K562 (cell line): ENCODE measurements around the gene FOXN3. TPM values are rescaled to one million over a fixed set of nuclear protein-coding genes. Genes with fewer than 3 reads are reported as not detected.

Experiments
- ATAC-seq: fragments of 200-7000 bp; cut with Tn5 transposase; 3 replicates; pipeline ENCODE4 v1.9.1; 2020; ENCODE audit warnings: moderate library complexity
- BruUV-seq: library from RNA; stranded (reverse); fragments of 400-500 nt; replicated peaks from 2 replicates; lab custom pipeline; 2021; lab: Mats Ljungman, UMichigan
- CTCF ChIA-PET: fragments of 300-600 bp; formaldehyde crosslinking; extraction: SDS; loops from one replicate; lab custom pipeline; 2021; ENCODE audit warnings: low intra/inter-chr PET ratio; lab: Yijun Ruan, JAX
- POLR2A ChIA-PET: fragments of 300-600, 350-650 bp; sonication (Branson Sonifier 250); formaldehyde crosslinking; extraction: SDS; loops from one replicate; lab custom pipeline; 2021; ENCODE audit warnings: antibody characterized with exemption, inconsistent platforms; lab: Yijun Ruan, JAX
- DNase-seq, 4 experiments: peaks; one replicate each; pipeline versions ENCODE4 v3.0.0 to v3.0.0-alpha.2; 2011 to 2018; ENCODE audit warnings: low spot score in 3 of 4, mixed read lengths in 3 of 4; ENCODE audit errors: extremely low read depth in 1 of 4
- FAIRE-seq: peaks from 2 replicates; lab custom pipeline; 2011; peaks lifted over from hg19 to GRCh38; lab: Jason Lieb, UNC
- H2AFZ ChIP-seq: 2 replicates; pipeline ENCODE4 v1.6.0; 2011; ENCODE audit warnings: low read depth, low read length, control low read depth, inconsistent platforms
- H3K27ac ChIP-seq: fragments of 200-600 bp; 3 replicates; pipeline ENCODE4 v1.8.0; 2011; ENCODE audit warnings: low read depth, mild to moderate bottlenecking, control low read depth, inconsistent platforms, low read length, moderate library complexity, mixed read lengths; ENCODE audit errors: extremely low read depth
- H3K27me3 ChIP-seq, 2 experiments: fragments of 300-600 bp in 1 of 2; 2 replicates in 1 of 2; 3 replicates in 1 of 2; pipeline versions ENCODE4 v1.6.0 to v1.8.0; 2011; ENCODE audit warnings: inconsistent platforms in 2 of 2, low read length in 2 of 2, mild to moderate bottlenecking in 1 of 2, mixed read lengths in 1 of 2, moderate library complexity in 1 of 2; ENCODE audit not compliant: control insufficient read depth in 2 of 2, insufficient read depth in 2 of 2
- H3K36me3 ChIP-seq: fragments of 300-600 bp; 3 replicates; pipeline ENCODE4 v1.8.0; 2011; ENCODE audit warnings: mild to moderate bottlenecking, low read length, inconsistent platforms; ENCODE audit not compliant: control insufficient read depth, insufficient read depth
- H3K4me1 ChIP-seq, 2 experiments: fragments of 200-600 bp in 1 of 2; replicated peaks in 1 of 2; 2 replicates in 1 of 2; 3 replicates in 1 of 2; pipeline versions ENCODE4 v1.5.1 to v1.8.0; 2011; ENCODE audit warnings: inconsistent platforms in 2 of 2, low read length in 2 of 2, mild to moderate bottlenecking in 1 of 2, mixed read lengths in 1 of 2, moderate library complexity in 1 of 2; ENCODE audit not compliant: control insufficient read depth in 2 of 2, insufficient read depth in 2 of 2
- H3K4me2 ChIP-seq: 2 replicates; pipeline ENCODE4 v1.6.1; 2011; ENCODE audit warnings: low read length, control low read depth, inconsistent platforms, mixed read lengths; ENCODE audit not compliant: insufficient read depth
- H3K4me3 ChIP-seq: fragments of 200-600 bp; sonication (generic), shearing (Covaris generic); 2 replicates; pipeline ENCODE4 v1.5.1; 2016; ENCODE audit warnings: control low read depth, inconsistent platforms
- H3K79me2 ChIP-seq: fragments of 200-600 bp; 3 replicates; pipeline ENCODE4 v1.8.0; 2011; ENCODE audit warnings: low read length, inconsistent platforms; ENCODE audit not compliant: control insufficient read depth, insufficient read depth
- H3K9ac ChIP-seq, 2 experiments: 2 replicates each; pipeline versions ENCODE4 v1.6.0 to v1.6.1; 2011; ENCODE audit warnings: low read depth in 2 of 2, low read length in 2 of 2, control low read depth in 1 of 2, inconsistent platforms in 1 of 2, mild to moderate bottlenecking in 1 of 2, mixed read lengths in 1 of 2; ENCODE audit not compliant: insufficient read depth in 1 of 2
- H3K9me1 ChIP-seq: one replicate; pipeline ENCODE4 v1.6.0; 2011; ENCODE audit warnings: inconsistent platforms, mild to moderate bottlenecking, low read length, moderate library complexity; ENCODE audit not compliant: control insufficient read depth, insufficient read depth
- H3K9me3 ChIP-seq: replicated peaks from 2 replicates; pipeline ENCODE4 v1.5.1; 2011; ENCODE audit warnings: low read depth, low read length, inconsistent platforms; ENCODE audit not compliant: control insufficient read depth, insufficient read depth
- H4K20me1 ChIP-seq: replicated peaks from 2 replicates; pipeline ENCODE4 v1.6.1; 2011; ENCODE audit warnings: low read length, inconsistent platforms, mixed read lengths; ENCODE audit not compliant: control insufficient read depth, insufficient read depth
- BRF1 ChIP-seq: IDR thresholded peaks from 3 replicates; pipeline ENCODE4 v1.6.1; 2011; ENCODE audit warnings: borderline replicate concordance, mild to moderate bottlenecking; ENCODE audit not compliant: insufficient read length; ENCODE audit errors: extremely low read depth
- CREB3L1 ChIP-seq: fragments of 450-650 bp; IDR thresholded peaks from 2 replicates; pipeline ENCODE4 v1.6.1; 2014; ENCODE audit warnings: low read depth, mild to moderate bottlenecking, moderate library complexity, borderline replicate concordance
- DACH1 ChIP-seq: fragments of 450-650 bp; IDR thresholded peaks from 2 replicates; pipeline ENCODE4 v1.6.1; 2018; ENCODE audit not compliant: partially characterized antibody
- HCFC1 ChIP-seq: IDR thresholded peaks from 2 replicates; pipeline ENCODE4 v1.6.1; 2012; ENCODE audit warnings: low read depth, low read length, improper control_type of control experiment
- IRF1 ChIP-seq: sonication (generic); formaldehyde crosslinking; IDR thresholded peaks from 2 replicates; pipeline ENCODE4 v1.8.0; 2022; ENCODE audit warnings: missing genetic modification reagents, mild to moderate bottlenecking, borderline replicate concordance
- NCOA2 ChIP-seq, 2 experiments: fragments of 450-650 bp; IDR thresholded peaks; 2 replicates each; pipeline ENCODE4 v1.6.1; 2018; ENCODE audit warnings: mild to moderate bottlenecking in 2 of 2, moderate library complexity in 1 of 2; ENCODE audit not compliant: partially characterized antibody in 2 of 2
- NR2F6 ChIP-seq: fragments of 450-650 bp; formaldehyde crosslinking; IDR thresholded peaks from 2 replicates; pipeline ENCODE4 v1.4.0; 2020; ENCODE audit warnings: mild to moderate bottlenecking
- PYGO2 ChIP-seq: fragments of 450-650 bp; IDR thresholded peaks from 2 replicates; pipeline ENCODE4 v1.6.1; 2016; ENCODE audit warnings: mild to moderate bottlenecking, missing genetic modification characterization, moderate library complexity, missing compliant biosample characterization
- RBM14 ChIP-seq: fragments of 200-400 bp; formaldehyde crosslinking; IDR thresholded peaks from 2 replicates; pipeline ENCODE4 v1.6.1; 2018; ENCODE audit warnings: low read depth, mild to moderate bottlenecking, low read length, moderate library complexity, borderline replicate concordance; ENCODE audit not compliant: insufficient read depth
- SMARCB1 ChIP-seq: IDR thresholded peaks from 2 replicates; pipeline ENCODE4 v1.6.1; 2011; ENCODE audit warnings: improper control_type of control experiment, low read depth; ENCODE audit not compliant: insufficient read length
- ZBTB17 ChIP-seq: fragments of 450-650 bp; formaldehyde crosslinking; IDR thresholded peaks from 2 replicates; pipeline ENCODE4 v1.4.0; 2020; ENCODE audit warnings: mild to moderate bottlenecking
- whole genome bisulfite sequencing: fragments of 100-300 bp; shearing (Covaris generic); methylation state at CpG from one replicate; pipeline ENCODE4 v1.1.6; 2016; ENCODE audit warnings: low coverage, mixed read lengths; ENCODE audit not compliant: insufficient coverage; ENCODE audit errors: missing lambda C conversion rate; 5-methylcytosine and 5-hydroxymethylcytosine counted together
- in situ Hi-C: fragments of 300-500 bp; cut with MboI; formaldehyde crosslinking; loops from 4 replicates; pipeline ENCODE4 v1.15.0; 2018; ENCODE audit warnings: inconsistent platforms, mixed read lengths
- intact Hi-C: fragments of 100-400 bp; cut with micrococcal nuclease; formaldehyde crosslinking; loops from 2 replicates; pipeline ENCODE4 v1.14.2; 2022
- polyA plus RNA-seq, 8 experiments: library from polyadenylated mRNA; depleted of rRNA in 4 of 8; stranded (reverse) in 5 of 8; unstranded in 3 of 8; fragments of >200 nt; fragmentation: Nextera tagmentation in 2 of 8; fragmentation: Illumina TruSeq in 1 of 8; extraction: Ambion mirVana in 2 of 8; extraction: Trizol in 1 of 8; gene quantifications; 2 replicates each; pipeline versions ENCODE4 v1.2.1 to v1.2.3, GENCODE V29; 2011 to 2014; ENCODE audit warnings: inconsistent platforms in 1 of 8, missing spikeins in 1 of 8
- total RNA-seq, 7 experiments: library from RNA; depleted of rRNA in 6 of 7; stranded (reverse); fragments of >200 nt in 6 of 7; fragmentation: Illumina TruSeq in 2 of 7; extraction: Trizol in 2 of 7; gene quantifications; 2 replicates each; pipeline versions ENCODE4 v1.2.1 to v1.2.3, GENCODE V29; 2011 to 2021; ENCODE audit warnings: low replicate concordance in 1 of 7

FOXN3 gene
- total and polyA plus RNA-seq, 9 of the 15 experiments (the other 6 are each of a cell fraction or from before 2014, with no cell fraction given), result 0.07 to 1.3 (median 0.40) TPM

- no peak for TF ChIP-seq DACH1
Observed at GRCh38 chr14:89424241-89424640, 7.2 kb upstream of the FOXN3 start (continued).

GRCh38 chr14:89422952-89423345, 5.9 kb upstream of the FOXN3 start:
- TF ChIP-seq SMARCB1 (no peak), RBM14 (no peak), ZBTB17 (CRISPR knock-in tag) (no peak), IRF1 (CRISPR knock-in tag) (no peak), CREB3L1 (no peak), HCFC1 (no peak), NR2F6 (CRISPR knock-in tag) (no peak), BRF1 (no peak), PYGO2 (tag) (no peak), NCOA2 (IDR thresholded peaks at IDR 0.05; ENCODE audit: partially characterized antibody in 2 of 2) (no peak)
- Histone ChIP-seq H3K27ac (no peak overlapping the region), H3K79me2 (no peaks in the 10 kb centered on the region), H2AFZ (no peak overlapping the region), H3K9me3 (no peaks in the 10 kb centered on the region), H4K20me1 (no peaks in the 10 kb centered on the region), H3K9me1 (no peaks in the 10 kb centered on the region), H3K4me1 (no peaks in the 10 kb centered on the region), H3K36me3 (no peaks in the 10 kb centered on the region), H3K9ac (no peak overlapping the region), H3K4me3 (no peak overlapping the region), H3K4me2 (no peak overlapping the region), H3K27me3 (peaks cover 0 to 5% of the 10 kb centered on the region in 2 experiments; a peak in 1 of 5 replicates)
- WGBS, result 5% methylated on average over 5 of the region's 5 CpGs
- POLR2A ChIA-PET, result interaction anchor here (0.8 kb wide), 1 partner anchor 193 kb away, joined by 3 read pairs; no protein-coding TSS in a partner anchor
- DNase-seq (no peak), FAIRE-seq (no peak), ATAC-seq (no peak)
- BruUV-seq, result no TSS peak
- intact Hi-C loops (no loop called here), in situ Hi-C loops (no loop called here)
- CTCF ChIA-PET, result no interaction called here
